NT2/D1 (cell line): ENCODE results near the gene MMP11.

Experiments
- SUZ12 ChIP-seq: IDR thresholded peaks from 2 replicates; pipeline ENCODE4 v1.6.1; 2011; ENCODE audit not compliant: insufficient read length, insufficient read depth; ENCODE audit errors: extremely low read depth
- ZNF274 ChIP-seq: IDR thresholded peaks from 2 replicates; pipeline ENCODE4 v1.6.1; 2011; ENCODE audit warnings: mild to moderate bottlenecking, low read depth, low read length

DNA sequence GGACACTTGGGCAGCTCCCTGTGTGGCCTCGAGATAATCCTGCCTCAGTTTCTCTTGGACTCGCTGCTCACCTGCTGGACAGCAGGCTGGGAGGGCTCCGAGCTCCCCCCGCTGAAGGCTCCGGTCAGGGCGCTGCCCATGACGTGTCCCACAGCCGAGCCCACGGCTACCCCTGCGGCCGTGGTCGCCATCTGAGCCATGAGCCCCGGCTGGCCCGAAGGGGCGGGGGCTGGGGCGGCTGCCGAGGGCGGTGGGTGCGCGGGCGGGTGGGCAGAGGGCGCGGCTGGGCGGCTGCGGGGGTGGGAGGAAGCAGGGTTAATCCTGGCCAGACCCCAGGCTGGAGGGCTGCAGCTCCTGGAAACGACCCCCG lies 5.4 kb upstream of the MMP11 start:
- TF ChIP-seq ZNF274, result no peak
- TF ChIP-seq SUZ12, result no peak
